HTERT RPE-1 (cell line): ENCODE measurements around the gene ERBIN.
"Not testable (repeated sequence)": the region's sequence is repeated elsewhere in the genome, so short reads cannot be mapped to it uniquely, and the experiment has no call there.

ENCODE experiments used
- in situ Hi-C: fragments of 300-500 bp; cut with MboI; formaldehyde crosslinking; loops from 4 replicates; pipeline ENCODE4 v1.14.3; 2020; ENCODE audit warnings: low sequenced_read_pairs

Gene ERBIN

DNA sequence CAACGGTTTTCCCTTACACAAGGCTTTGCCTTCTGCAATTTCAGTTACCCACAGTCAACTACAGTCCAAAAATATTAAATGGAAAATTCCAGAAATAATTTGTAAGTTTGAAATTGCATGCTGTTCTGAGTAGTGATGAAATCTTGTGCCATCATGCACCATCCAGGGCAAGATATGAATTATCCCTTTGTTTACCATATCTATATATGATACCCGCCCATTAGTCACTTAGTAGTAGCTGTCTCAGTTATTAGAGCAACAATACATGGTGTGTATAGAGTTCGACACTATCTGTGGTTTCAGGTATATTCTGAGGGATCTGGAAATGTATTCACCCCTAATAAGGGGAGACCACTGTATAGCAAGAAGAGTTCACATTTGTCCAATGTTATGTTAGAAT lies 29.4 kb downstream of the ERBIN start:
- in situ Hi-C loops = no loop called here

- in situ Hi-C loops = not testable (repeated sequence)
Observed at GRCh38 chr5:65957703-65958102, 31.3 kb downstream of the ERBIN start.

GRCh38 chr5:65961633-65962032 lies 35.3 kb downstream of the ERBIN start:
- in situ Hi-C loops = no loop called here

- in situ Hi-C loops = no loop called here
Observed at GRCh38 chr5:65967288-65968066, 41.1 kb downstream of the ERBIN start.

DNA sequence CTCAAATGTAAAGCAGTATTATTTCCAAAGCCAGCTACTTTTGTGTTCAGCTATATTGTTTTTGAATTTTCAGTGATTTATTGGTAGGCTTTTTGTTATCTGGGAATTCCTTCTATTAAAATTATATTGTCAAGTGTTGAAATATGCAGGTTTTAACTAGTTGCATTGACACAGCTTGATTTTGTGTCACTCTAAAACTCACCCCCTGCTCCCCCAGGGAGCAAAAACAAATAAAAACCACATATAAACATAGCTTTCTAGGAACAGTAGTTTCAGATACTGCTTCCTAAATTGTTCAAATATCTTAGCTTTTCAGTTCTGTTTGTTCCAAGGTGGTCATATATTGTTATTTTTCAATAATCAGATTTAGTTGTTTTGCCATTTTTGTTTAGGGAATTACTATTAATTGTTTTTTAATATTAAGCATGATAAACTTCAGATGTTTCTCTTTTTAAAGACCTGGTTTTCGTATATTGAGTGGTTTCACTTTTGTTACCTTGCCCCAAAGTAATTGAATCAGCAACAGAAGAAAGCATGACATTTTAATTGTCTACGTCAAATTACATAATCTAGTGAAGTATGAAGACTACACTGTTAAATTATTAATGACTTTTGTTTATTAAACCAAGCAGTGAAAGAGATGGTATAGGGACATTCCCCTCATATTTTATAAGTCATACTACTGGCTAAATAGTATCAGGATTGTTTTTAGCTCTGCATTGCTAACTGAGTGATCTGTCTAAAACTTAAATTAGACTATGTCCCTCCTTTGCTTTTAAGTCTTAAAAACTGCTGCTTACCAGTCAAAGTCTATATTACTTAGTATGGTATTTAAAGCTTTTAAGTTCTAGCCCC lies 43.4 kb downstream of the ERBIN start:
- in situ Hi-C loops = no loop called here

- in situ Hi-C loops = no loop called here
Observed at GRCh38 chr5:65970481-65971367, 44.3 kb downstream of the ERBIN start.

GRCh38 chr5:65971643-65972042 lies 45.3 kb downstream of the ERBIN start:
- in situ Hi-C loops = no loop called here

DNA sequence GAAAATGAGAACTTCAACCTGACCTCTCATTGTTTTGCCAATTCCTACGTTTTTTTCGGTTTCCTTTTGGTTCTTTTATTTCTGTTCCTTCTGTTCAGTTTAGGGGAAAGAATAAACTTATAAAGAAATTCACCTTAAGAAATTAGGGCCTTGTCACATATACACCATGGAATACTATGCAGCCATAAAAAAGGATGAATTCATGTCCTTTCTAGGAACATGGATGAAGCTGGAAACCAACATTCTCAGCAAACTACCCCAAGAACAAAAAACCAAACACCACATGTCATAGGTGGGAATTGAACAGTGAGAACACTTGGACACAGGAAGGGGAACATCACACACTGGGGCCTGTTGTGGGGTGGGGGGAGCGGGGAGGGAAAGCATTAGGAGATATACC lies 46.5 kb downstream of the ERBIN start:
- in situ Hi-C loops = not testable (repeated sequence)

DNA sequence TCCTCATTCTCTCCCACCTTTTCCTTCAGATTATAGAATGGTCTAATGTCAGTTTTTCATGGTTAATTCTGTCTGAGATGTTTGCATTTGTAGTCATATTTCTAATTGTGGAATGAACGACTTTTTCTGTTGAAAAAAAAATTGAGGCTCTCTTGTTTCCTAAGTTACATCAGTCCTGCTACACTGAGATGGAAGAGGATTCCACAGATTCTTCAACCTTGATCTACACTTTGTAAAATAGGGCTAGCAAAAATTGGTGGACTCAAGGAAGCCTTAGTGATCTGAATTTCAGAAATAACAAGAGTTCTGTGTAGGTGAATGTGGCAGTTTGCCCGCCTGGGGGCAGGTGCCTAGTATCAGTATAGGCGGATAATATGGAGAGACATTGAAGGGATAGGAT lies 51.9 kb downstream of the ERBIN start:
- in situ Hi-C loops = no loop called here

DNA sequence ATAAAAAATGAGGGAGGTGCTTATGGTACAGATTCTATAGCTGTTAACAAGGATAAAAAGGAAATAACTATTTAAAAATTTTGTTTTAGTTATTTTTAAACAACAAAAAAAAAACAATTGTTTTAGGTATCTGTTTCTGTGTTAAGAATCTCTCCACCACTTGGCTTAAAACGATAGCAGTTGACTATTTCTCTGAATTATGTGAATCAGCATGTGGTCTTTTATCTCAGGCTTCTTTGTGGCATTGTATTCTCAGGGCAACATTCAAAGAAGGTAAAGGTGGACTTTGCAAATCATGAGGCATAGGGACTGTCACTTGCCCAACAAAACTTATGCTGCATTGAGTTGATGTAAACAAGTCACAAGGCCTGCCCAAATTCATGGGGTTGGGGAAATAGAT lies 55.2 kb downstream of the ERBIN start:
- in situ Hi-C loops = no loop called here

- in situ Hi-C loops = no loop called here
Observed at GRCh38 chr5:65981969-65982619, 55.7 kb downstream of the ERBIN start.

DNA sequence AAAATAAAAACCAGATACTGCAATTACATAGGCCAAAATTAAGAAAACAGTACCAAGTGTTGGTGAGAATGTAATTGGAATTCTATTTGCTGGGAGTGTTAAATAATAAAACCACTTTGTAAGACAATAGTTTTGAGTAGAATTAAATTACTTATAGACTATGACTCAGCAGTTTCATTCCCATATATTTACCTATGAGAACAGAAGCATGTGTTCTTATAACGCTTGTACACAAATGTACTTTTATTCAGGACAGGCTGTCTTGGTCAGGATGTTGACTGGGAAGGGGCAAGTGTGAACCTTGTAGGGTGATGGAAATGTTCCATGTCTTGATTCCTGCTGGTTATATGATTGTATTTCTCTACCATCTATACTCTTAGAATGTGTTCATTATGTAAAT lies 56.3 kb downstream of the ERBIN start:
- in situ Hi-C loops = no loop called here

DNA sequence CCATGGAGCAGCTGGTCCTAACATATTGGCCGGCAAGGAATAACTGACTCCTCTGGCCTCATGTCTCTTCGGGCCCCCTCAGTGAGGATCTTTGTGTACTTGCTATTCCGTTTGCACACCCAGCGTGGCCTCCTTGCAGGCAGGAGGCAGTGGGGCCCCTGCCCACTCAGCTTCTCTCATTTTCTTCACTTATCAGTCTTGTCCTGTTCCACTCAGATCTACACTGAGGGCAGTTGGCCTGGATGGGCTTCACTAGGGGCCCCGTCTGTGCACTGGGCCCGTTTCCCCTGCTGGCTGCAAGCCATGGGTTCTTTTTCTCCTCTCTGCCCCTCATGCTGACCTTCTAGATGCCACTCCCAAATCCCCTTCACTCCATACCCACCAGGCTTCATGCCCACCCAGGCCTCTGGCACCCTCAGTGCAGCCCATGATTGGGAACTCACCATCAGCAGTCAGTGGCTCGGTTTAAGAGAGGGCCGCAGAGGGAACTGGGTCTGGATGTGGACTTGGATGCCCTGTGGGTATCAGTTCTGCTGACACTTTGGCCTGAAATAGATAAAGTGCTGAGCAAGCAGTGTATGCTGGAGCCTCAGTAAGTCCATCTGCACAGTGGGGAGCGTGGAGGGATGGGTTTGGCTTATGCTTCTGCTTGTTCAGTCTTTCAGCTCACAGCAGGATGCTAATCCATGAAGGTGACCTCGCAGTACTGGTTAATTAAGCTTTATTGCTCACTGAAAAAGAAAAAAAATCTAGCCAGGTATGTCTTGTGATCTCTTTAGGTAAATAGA lies 57.9 kb downstream of the ERBIN start:
- in situ Hi-C loops = no loop called here

- in situ Hi-C loops = no loop called here
Observed at GRCh38 chr5:65986050-65986451, 59.7 kb downstream of the ERBIN start.

GRCh38 chr5:65986796-65987195 lies 60.4 kb downstream of the ERBIN start:
- in situ Hi-C loops = no loop called here

DNA sequence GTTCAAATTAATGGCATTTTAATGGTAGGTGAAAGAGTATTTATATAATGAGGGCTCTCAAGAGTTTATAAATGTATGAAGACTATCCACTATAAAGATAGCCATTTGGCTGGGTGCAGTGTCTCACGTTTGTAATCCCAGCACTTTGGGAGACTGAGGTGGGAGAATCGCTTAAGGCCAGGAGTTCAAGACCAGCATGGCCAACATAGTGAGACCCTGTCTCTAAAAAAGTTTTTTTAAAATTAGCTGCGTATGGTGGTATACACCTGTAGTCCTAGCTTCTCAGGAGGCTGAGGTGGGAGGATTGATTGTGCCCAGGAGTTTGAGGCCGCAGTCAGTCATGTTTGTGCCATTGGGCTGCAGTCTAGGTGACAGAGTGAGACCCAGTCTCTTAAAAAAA lies 61.6 kb downstream of the ERBIN start:
- in situ Hi-C loops = no loop called here

DNA sequence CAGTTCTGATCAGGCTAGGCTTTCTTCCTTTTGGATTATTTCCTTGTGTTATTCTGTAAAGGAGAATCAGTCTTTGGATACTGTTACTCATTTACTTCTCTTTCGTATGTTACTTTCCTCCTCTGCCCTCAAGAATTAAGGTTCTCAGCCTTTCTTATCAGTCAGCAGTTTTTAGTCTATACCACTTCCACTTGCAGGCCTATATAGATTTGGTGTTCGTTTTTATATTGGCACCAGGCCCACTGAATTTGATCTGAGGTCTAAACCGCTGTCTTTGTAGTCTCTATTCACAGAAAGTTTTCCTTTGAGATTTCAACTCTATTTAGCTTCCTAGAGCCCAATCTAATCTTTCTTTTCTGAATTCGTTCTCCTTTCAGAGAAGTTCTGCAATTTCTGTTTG lies 62.8 kb downstream of the ERBIN start:
- in situ Hi-C loops = no loop called here

GRCh38 chr5:65992630-65993029 lies 66.3 kb downstream of the ERBIN start:
- in situ Hi-C loops = no loop called here

- in situ Hi-C loops = no loop called here
Observed at GRCh38 chr5:65994117-65994786, 67.9 kb downstream of the ERBIN start.
